GM12872 (cell line): ENCODE results near the gene LMAN2.

ENCODE experiments used
- CTCF ChIP-seq: IDR thresholded peaks from 3 replicates; pipeline ENCODE4 v1.5.1; 2011; ENCODE audit warnings: low read depth, mild to moderate bottlenecking, low read length, moderate library complexity; ENCODE audit not compliant: insufficient read depth

LMAN2 gene

GRCh38 chr5:177371120-177372033, 19.9 kb upstream of the LMAN2 start:
- no peak for TF ChIP-seq CTCF

GRCh38 chr5:177370488-177371119, 19.1 kb upstream of the LMAN2 start:
- TF ChIP-seq CTCF = peak; percentile 52

GRCh38 chr5:177369645-177370440, 18.4 kb upstream of the LMAN2 start:
- no peak for TF ChIP-seq CTCF

GRCh38 chr5:177368869-177369644, 17.6 kb upstream of the LMAN2 start:
- peak; percentile 87 for TF ChIP-seq CTCF

GRCh38 chr5:177367981-177368868, 16.8 kb upstream of the LMAN2 start:
- no peak for TF ChIP-seq CTCF

- no peak for TF ChIP-seq CTCF
Measured at GRCh38 chr5:177367323-177367848, 15.9 kb upstream of the LMAN2 start.
